H1 (cell line): Measurements from ENCODE around the gene POLD4. TPM values are rescaled to one million over a fixed set of nuclear protein-coding genes. Genes with fewer than 3 reads are reported as not detected.

Source experiments
- CTCF ChIA-PET: fragments of 300-600 bp; sonication (Branson Sonifier 250); formaldehyde crosslinking; loops from one replicate; lab custom pipeline; 2021; ENCODE audit not compliant: partially characterized antibody; lab: Charles Lee
- POLR2A ChIA-PET: fragments of 300-600 bp; sonication (Branson Sonifier 250); formaldehyde crosslinking; loops from one replicate; lab custom pipeline; 2021; ENCODE audit warnings: inconsistent platforms; ENCODE audit not compliant: partially characterized antibody; lab: Charles Lee
- DNase-seq, 2 experiments: peaks; one replicate each; pipeline versions ENCODE4 v3.0.0 to v3.0.0-alpha.2; 2010 to 2022; ENCODE audit warnings: low spot score in 2 of 2, low read depth in 1 of 2, mixed read lengths in 1 of 2
- FAIRE-seq: peaks from 2 replicates; lab custom pipeline; 2011; peaks lifted over from hg19 to GRCh38; lab: Jason Lieb, UNC
- H2AFZ ChIP-seq: 2 replicates; pipeline ENCODE4 v1.8.1; 2012; ENCODE audit warnings: low read length, inconsistent platforms
- H2AK5ac ChIP-seq: 2 replicates; pipeline ENCODE4 v1.6.1; 2013; ENCODE audit warnings: low read depth, low read length
- H2BK120ac ChIP-seq: replicated peaks from 2 replicates; pipeline ENCODE3; 2013; ENCODE audit warnings: low read depth, low read length, inconsistent platforms
- H2BK12ac ChIP-seq: 2 replicates; pipeline ENCODE4 v1.6.1; 2013; ENCODE audit warnings: low read depth, low read length
- H2BK15ac ChIP-seq: 2 replicates; pipeline ENCODE4 v1.6.1; 2013; ENCODE audit warnings: low read length
- H2BK20ac ChIP-seq: 2 replicates; pipeline ENCODE4 v1.6.1; 2013; ENCODE audit warnings: low read length
- H2BK5ac ChIP-seq: 2 replicates; pipeline ENCODE4 v1.6.1; 2013; ENCODE audit warnings: low read depth, low read length
- H3K14ac ChIP-seq: 2 replicates; pipeline ENCODE4 v1.6.1; 2013; ENCODE audit warnings: inconsistent platforms; ENCODE audit not compliant: insufficient read length
- H3K18ac ChIP-seq: 2 replicates; pipeline ENCODE4 v1.6.1; 2013; ENCODE audit warnings: low read length; ENCODE audit errors: extremely low read depth
- H3K23ac ChIP-seq: 2 replicates; pipeline ENCODE4 v1.6.1; 2013; ENCODE audit warnings: inconsistent platforms; ENCODE audit not compliant: insufficient read length
- H3K23me2 ChIP-seq: 2 replicates; pipeline ENCODE4 v1.6.1; 2013; ENCODE audit warnings: low read depth, low read length
- H3K27ac ChIP-seq: 2 replicates; pipeline ENCODE4 v1.6.1; 2011; ENCODE audit warnings: low read depth, low read length, inconsistent platforms
- H3K27me3 ChIP-seq, 4 experiments: replicated peaks in 1 of 4; 1 replicate in 1 of 4; 2 replicates in 3 of 4; pipeline versions ENCODE4 v1.6.1 to v1.8.1; 2011 to 2013; ENCODE audit warnings: low read length in 3 of 4, mild to moderate bottlenecking in 3 of 4, inconsistent platforms in 2 of 4, mixed read lengths in 2 of 4, moderate library complexity in 1 of 4; ENCODE audit not compliant: control insufficient read depth in 3 of 4, insufficient read depth in 3 of 4; ENCODE audit errors: extremely low read depth in 1 of 4
- H3K36me3 ChIP-seq, 4 experiments: 2 replicates each; pipeline versions ENCODE4 v1.6.1 to v1.8.1; 2011 to 2013; ENCODE audit warnings: mild to moderate bottlenecking in 4 of 4, low read length in 3 of 4, moderate library complexity in 2 of 4, control low read depth in 1 of 4, inconsistent platforms in 1 of 4; ENCODE audit not compliant: insufficient read depth in 4 of 4, control insufficient read depth in 2 of 4
- H3K4ac ChIP-seq: replicated peaks from 2 replicates; pipeline ENCODE3; 2013; ENCODE audit warnings: low read length, low read depth, mixed read lengths, inconsistent platforms; ENCODE audit not compliant: insufficient read length
- H3K4me1 ChIP-seq, 4 experiments: replicated peaks in 1 of 4; 1 replicate in 1 of 4; 2 replicates in 3 of 4; pipeline versions ENCODE4 v1.6.1 to v1.8.1; 2011 to 2013; ENCODE audit warnings: low read length in 3 of 4, inconsistent platforms in 2 of 4, mixed read lengths in 1 of 4; ENCODE audit not compliant: insufficient read depth in 4 of 4, control insufficient read depth in 3 of 4
- H3K4me2 ChIP-seq, 2 experiments: 2 replicates each; pipeline versions ENCODE4 v1.6.1 to v1.8.1; 2011 to 2013; ENCODE audit warnings: low read depth in 2 of 2, low read length in 2 of 2, control low read depth in 1 of 2, inconsistent platforms in 1 of 2, mild to moderate bottlenecking in 1 of 2; ENCODE audit not compliant: insufficient read depth in 1 of 2
- H3K4me3 ChIP-seq, 4 experiments: fragments of 200-600, 300-600 bp in 1 of 4; sonication (generic), shearing (Covaris generic), sonication (Bioruptor Twin) in 1 of 4; 2 replicates each; pipeline versions ENCODE4 v1.5.1 to v1.8.1; 2011 to 2016; ENCODE audit warnings: low read length in 4 of 4, low read depth in 3 of 4, control low read depth in 2 of 4, inconsistent platforms in 2 of 4, mild to moderate bottlenecking in 2 of 4, mixed read lengths in 1 of 4, moderate library complexity in 1 of 4; ENCODE audit not compliant: insufficient read depth in 2 of 4; ENCODE audit errors: extremely low read depth in 1 of 4
- H3K56ac ChIP-seq: replicated peaks from 2 replicates; pipeline ENCODE3; 2013; ENCODE audit warnings: low read depth, mild to moderate bottlenecking, mixed read lengths, low read length, inconsistent platforms; ENCODE audit not compliant: insufficient read length
- H3K79me1 ChIP-seq: 2 replicates; pipeline ENCODE4 v1.6.1; 2013; ENCODE audit warnings: low read depth, low read length, control low read depth
- H3K79me2 ChIP-seq, 2 experiments: 2 replicates each; pipeline versions ENCODE4 v1.6.1 to v1.8.1; 2012 to 2013; ENCODE audit warnings: low read length in 2 of 2, mild to moderate bottlenecking in 2 of 2, inconsistent platforms in 1 of 2; ENCODE audit not compliant: insufficient read depth in 2 of 2, control insufficient read depth in 1 of 2
- H3K9ac ChIP-seq, 4 experiments: replicated peaks in 1 of 4; 1 replicate in 1 of 4; 2 replicates in 3 of 4; pipeline versions ENCODE4 v1.6.1 to v1.8.1; 2011 to 2013; ENCODE audit warnings: low read depth in 3 of 4, low read length in 3 of 4, control low read depth in 2 of 4, mild to moderate bottlenecking in 2 of 4, moderate library complexity in 2 of 4, inconsistent platforms in 1 of 4; ENCODE audit errors: extremely low read depth in 1 of 4
- H3K9me3 ChIP-seq, 2 experiments: 2 replicates each; pipeline versions ENCODE4 v1.6.1 to v1.8.1; 2012 to 2013; ENCODE audit warnings: mild to moderate bottlenecking in 2 of 2, moderate library complexity in 2 of 2, control low read depth in 1 of 2, inconsistent platforms in 1 of 2, low read depth in 1 of 2, low read length in 1 of 2, mixed read lengths in 1 of 2; ENCODE audit not compliant: insufficient read depth in 2 of 2
- H4K20me1 ChIP-seq, 2 experiments: replicated peaks in 1 of 2; 2 replicates each; pipeline versions ENCODE3 to v1.8.1; 2011 to 2013; ENCODE audit warnings: inconsistent platforms in 2 of 2, low read length in 2 of 2, mild to moderate bottlenecking in 1 of 2; ENCODE audit not compliant: insufficient read depth in 2 of 2, control insufficient read depth in 1 of 2
- H4K5ac ChIP-seq: 2 replicates; pipeline ENCODE4 v1.6.1; 2013; ENCODE audit warnings: low read length, low read depth, mixed read lengths, inconsistent platforms; ENCODE audit not compliant: insufficient read length
- H4K8ac ChIP-seq: 2 replicates; pipeline ENCODE4 v1.8.0; 2013; ENCODE audit warnings: mild to moderate bottlenecking, moderate library complexity, low read length, inconsistent platforms; ENCODE audit not compliant: insufficient read depth; ENCODE audit errors: extremely low read depth
- H4K91ac ChIP-seq: replicated peaks from 2 replicates; pipeline ENCODE3; 2013; ENCODE audit warnings: low read length, mixed read lengths, inconsistent platforms; ENCODE audit not compliant: insufficient read length
- EGR1 ChIP-seq: IDR thresholded peaks from 2 replicates; pipeline ENCODE4 v1.6.1; 2011; ENCODE audit warnings: low read depth, low read length, borderline replicate concordance
- WGBS, 2 experiments: shearing (Covaris generic) in 1 of 2; methylation state at CpG; one replicate each; pipeline versions ENCODE4 v1.1.6 to v1.1.7; 2013 to 2015; ENCODE audit warnings: low lambda C conversion rate in 2 of 2, mixed read lengths in 2 of 2, inconsistent platforms in 1 of 2, low coverage in 1 of 2, missing lambda C conversion rate in 1 of 2; ENCODE audit not compliant: insufficient replicate concordance in 2 of 2, insufficient coverage in 1 of 2, insufficient read length in 1 of 2; ENCODE audit errors: extremely low coverage in 1 of 2, missing lambda C conversion rate in 1 of 2; 5-methylcytosine and 5-hydroxymethylcytosine counted together
- polyA plus RNA-seq, 7 experiments: library from polyadenylated mRNA; depleted of rRNA in 3 of 7; stranded (reverse) in 5 of 7; unstranded in 2 of 7; fragments of >200 nt in 5 of 7; fragments of 200-250 nt in 2 of 7; gene quantifications; 1 replicate in 5 of 7; 2 replicates in 1 of 7; 4 replicates in 1 of 7; pipeline versions ENCODE4 v1.2.1 to v1.2.3, GENCODE V29; 2011 to 2013; ENCODE audit warnings: missing spikeins in 2 of 7, mixed read lengths in 2 of 7
- total RNA-seq: library from RNA; stranded (reverse); fragmentation: NEBNext Ultra II Directional; extraction: Animal tissue kit (Norgen Biotek cat#: 25700); gene quantifications from 2 replicates; pipeline ENCODE4 v1.2.1, GENCODE V29; 2021

The POLD4 gene
- total and polyA plus RNA-seq, 2 of the 8 experiments (the other 6 are each of a cell fraction or from before 2014, with no cell fraction given): 21.2 to 46.7 TPM

- no peak overlapping the region for H3K4me2 ChIP-seq
- peaks cover 2% of the 10 kb centered on the region; the same call in 1 of the 2 replicates for H3K79me1 ChIP-seq
- H2AK5ac ChIP-seq: no peak overlapping the region
- H3K23me2 ChIP-seq: peaks cover 5% of the 10 kb centered on the region; the same call in 1 of the 2 replicates
- no peak overlapping the region for H3K4ac ChIP-seq
- no peak overlapping the region for H2BK20ac ChIP-seq
- H3K9me3 ChIP-seq: no peaks in the 10 kb centered on the region
- FAIRE-seq: no peak
- no peak for TF ChIP-seq EGR1
- H3K4me1 ChIP-seq: peaks cover 0 to 7% (median 6%) of the 10 kb centered on the region in 4 experiments; a peak in 6 of 7 replicates
- CTCF ChIA-PET: interaction anchor here (0.6 to 20.0 kb wide), 12 partner anchors 9 to 1696 kb away, joined by 3 to 1305 read pairs (median 38); partner anchors contain the start of genes CLCF1 and RAD9A
- no peak overlapping the region for H4K8ac ChIP-seq
- POLR2A ChIA-PET: interaction anchor here (0.6 kb wide), 1 partner anchor 290 kb away, joined by 5 read pairs; no protein-coding TSS in a partner anchor
- no peak overlapping the region for H4K91ac ChIP-seq
- H2BK15ac ChIP-seq: no peak overlapping the region
- H3K9ac ChIP-seq: no peak overlapping the region
- WGBS, 2 experiments: 86% methylated on average over 11 of the region's 11 CpGs; no CpG with 5 or more reads in 1 of the 2 experiments
- H3K36me3 ChIP-seq: no peaks in the 10 kb centered on the region
- no peak overlapping the region for H2BK120ac ChIP-seq
- no peak overlapping the region; the same call in 1 of the 2 replicates for H2BK5ac ChIP-seq
- H4K20me1 ChIP-seq: peaks cover 0 to 3% of the 10 kb centered on the region in 2 experiments
- H3K18ac ChIP-seq: no peak overlapping the region
- no peak overlapping the region for H3K14ac ChIP-seq
- no peak overlapping the region for H3K27ac ChIP-seq
- H2BK12ac ChIP-seq: no peak overlapping the region
- no peak for DNase-seq
- H3K23ac ChIP-seq: no peak overlapping the region
- H3K56ac ChIP-seq: no peak overlapping the region
- no peaks in the 10 kb centered on the region for H3K27me3 ChIP-seq
- H4K5ac ChIP-seq: no peak overlapping the region
- H3K4me3 ChIP-seq: no peak overlapping the region
- no peak overlapping the region for H2AFZ ChIP-seq
- no peaks in the 10 kb centered on the region for H3K79me2 ChIP-seq
Measured at GRCh38 chr11:67347964-67348749, 5.2 kb downstream of the POLD4 start.
